Testis (tissue), 2 donors: ENCODE data around the gene FHIT.

Experiments
- POLR2A ChIP-seq: fragments of 450-650 bp; IDR thresholded peaks from one replicate; pipeline ENCODE4 v1.6.1; 2017; ENCODE audit warnings: antibody characterized with exemption, mild to moderate bottlenecking, moderate library complexity
- TF ChIP-seq, protein P1 (sequence below), 3 experiments: fragments of 450-650 bp in 2 of 3; fragments of 200-600 bp in 1 of 3; sonication (generic) in 1 of 3; IDR thresholded peaks; one replicate each; pipeline ENCODE4 v1.5.1; 2016 to 2019; ENCODE audit warnings: antibody characterized with exemption in 3 of 3, mild to moderate bottlenecking in 2 of 3, moderate library complexity in 1 of 3

DNA sequence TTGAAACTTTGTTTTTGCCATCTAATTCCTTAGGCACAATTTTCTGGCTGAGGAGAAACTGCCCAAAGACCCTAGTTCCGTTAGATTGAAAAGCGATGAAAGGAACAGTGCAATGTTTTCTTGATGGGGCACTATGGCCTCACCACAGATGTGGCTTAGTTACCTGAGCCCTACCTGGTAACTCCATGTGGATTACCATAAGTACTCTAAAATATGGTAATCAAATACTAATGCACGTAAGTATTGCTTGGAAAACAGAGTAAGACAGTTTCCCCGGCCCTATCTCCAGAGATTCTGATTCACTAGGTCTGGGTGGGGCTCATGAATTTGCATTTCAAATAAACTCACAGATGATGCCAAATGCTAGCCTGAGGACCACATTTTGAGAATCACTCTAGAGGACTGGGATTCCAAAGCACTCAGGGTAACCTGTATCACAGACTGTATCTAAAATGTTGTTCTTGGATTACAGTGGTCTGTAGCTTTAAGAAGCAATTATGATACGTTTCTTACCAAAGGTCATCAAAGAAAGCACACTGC is 806.3 kb downstream of the FHIT start:
- TF ChIP-seq, protein P1, sequence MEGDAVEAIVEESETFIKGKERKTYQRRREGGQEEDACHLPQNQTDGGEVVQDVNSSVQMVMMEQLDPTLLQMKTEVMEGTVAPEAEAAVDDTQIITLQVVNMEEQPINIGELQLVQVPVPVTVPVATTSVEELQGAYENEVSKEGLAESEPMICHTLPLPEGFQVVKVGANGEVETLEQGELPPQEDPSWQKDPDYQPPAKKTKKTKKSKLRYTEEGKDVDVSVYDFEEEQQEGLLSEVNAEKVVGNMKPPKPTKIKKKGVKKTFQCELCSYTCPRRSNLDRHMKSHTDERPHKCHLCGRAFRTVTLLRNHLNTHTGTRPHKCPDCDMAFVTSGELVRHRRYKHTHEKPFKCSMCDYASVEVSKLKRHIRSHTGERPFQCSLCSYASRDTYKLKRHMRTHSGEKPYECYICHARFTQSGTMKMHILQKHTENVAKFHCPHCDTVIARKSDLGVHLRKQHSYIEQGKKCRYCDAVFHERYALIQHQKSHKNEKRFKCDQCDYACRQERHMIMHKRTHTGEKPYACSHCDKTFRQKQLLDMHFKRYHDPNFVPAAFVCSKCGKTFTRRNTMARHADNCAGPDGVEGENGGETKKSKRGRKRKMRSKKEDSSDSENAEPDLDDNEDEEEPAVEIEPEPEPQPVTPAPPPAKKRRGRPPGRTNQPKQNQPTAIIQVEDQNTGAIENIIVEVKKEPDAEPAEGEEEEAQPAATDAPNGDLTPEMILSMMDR (IDR thresholded peaks at IDR 0.05): no peak
- no peak for TF ChIP-seq POLR2A
